ENCODE measurements around the gene STK33. TPM values are rescaled to one million over a fixed set of nuclear protein-coding genes. Genes with fewer than 3 reads are reported as not detected.

Gene STK33
- total RNA-seq, 2 donors from 2014 or later: 22.7 to 26.8 TPM

GRCh38 chr11:8624698-8625097 lies 30.7 kb upstream of the STK33 start:
- H3K4me3 Mint-ChIP-seq: no peak overlapping the region
- no peak overlapping the region for H3K4me3 ChIP-seq (ENCODE audit: low read length)
- peaks cover 3% of the 10 kb centered on the region for H3K36me3 ChIP-seq (ENCODE audit: control insufficient read depth, insufficient read depth, low read length)
- no peaks in the 10 kb centered on the region for H3K4me1 ChIP-seq (ENCODE audit: control insufficient read depth, insufficient read depth, low read length)
- H3K27ac Mint-ChIP-seq: no peak overlapping the region
- no peaks in the 10 kb centered on the region for H3K27me3 ChIP-seq (ENCODE audit: control insufficient read depth, insufficient read depth, low read length, poor library complexity, severe bottlenecking)
- peaks cover 2% of the 10 kb centered on the region for H3K4me1 Mint-ChIP-seq
- H3K36me3 Mint-ChIP-seq (ENCODE audit: low read depth): peaks cover 2% of the 10 kb centered on the region
- no peak overlapping the region for H3K27ac ChIP-seq (ENCODE audit: low read depth, low read length)
- no peak for TF ChIP-seq CTCF (conservative IDR thresholded peaks at IDR 0.05)
- no peak overlapping the region for H3K9ac ChIP-seq (ENCODE audit: extremely low read depth, low read length, poor library complexity, severe bottlenecking)
- no peaks in the 10 kb centered on the region for H3K9me3 Mint-ChIP-seq
- no peak for DNase-seq
- H3K27me3 Mint-ChIP-seq (ENCODE audit: insufficient read depth): no peaks in the 10 kb centered on the region
- no peaks in the 10 kb centered on the region for H3K9me3 ChIP-seq (ENCODE audit: control insufficient read depth, low read length)
- 95 to 100% methylated on average over 2 of the region's 2 CpGs for WGBS, 2 experiments (ENCODE audit: insufficient coverage in 1 of 2, insufficient read length in 1 of 2)

- Histone ChIP-seq H3K4me3 (ENCODE audit: low read length) (no peak overlapping the region), H3K4me1 (ENCODE audit: control insufficient read depth, insufficient read depth, low read length) (peaks cover 5% of the 10 kb centered on the region), H3K9ac (ENCODE audit: extremely low read depth, low read length, poor library complexity, severe bottlenecking) (no peak overlapping the region), H3K27ac (ENCODE audit: low read depth, low read length) (no peak overlapping the region), H3K9me3 (ENCODE audit: control insufficient read depth, low read length) (no peaks in the 10 kb centered on the region), H3K36me3 (ENCODE audit: control insufficient read depth, insufficient read depth, low read length) (peaks cover 3% of the 10 kb centered on the region), H3K27me3 (ENCODE audit: control insufficient read depth, insufficient read depth, low read length, poor library complexity, severe bottlenecking) (no peaks in the 10 kb centered on the region)
- DNase-seq: peak; percentile 18
- H3K36me3 Mint-ChIP-seq (ENCODE audit: low read depth): peaks cover 2% of the 10 kb centered on the region
- H3K4me1 Mint-ChIP-seq: peaks cover 9% of the 10 kb centered on the region
- no peak for TF ChIP-seq CTCF (conservative IDR thresholded peaks at IDR 0.05)
- H3K27me3 Mint-ChIP-seq (ENCODE audit: insufficient read depth): no peaks in the 10 kb centered on the region
- no peak overlapping the region for H3K27ac Mint-ChIP-seq
- 80% methylated on average over 4 of the region's 4 CpGs; no CpG with 5 or more reads in 1 of the 2 experiments for WGBS, 2 experiments (ENCODE audit: insufficient coverage in 1 of 2, insufficient read length in 1 of 2)
- no peak overlapping the region for H3K4me3 Mint-ChIP-seq
- H3K9me3 Mint-ChIP-seq: no peaks in the 10 kb centered on the region
These were observed 27.1 kb upstream of the STK33 start for GRCh38 chr11:8621147-8621546.

- no peaks in the 10 kb centered on the region for H3K9me3 ChIP-seq (ENCODE audit: control insufficient read depth, low read length)
- peaks cover 3% of the 10 kb centered on the region for H3K36me3 ChIP-seq (ENCODE audit: control insufficient read depth, insufficient read depth, low read length)
- no peaks in the 10 kb centered on the region for H3K27me3 ChIP-seq (ENCODE audit: control insufficient read depth, insufficient read depth, low read length, poor library complexity, severe bottlenecking)
- H3K4me3 Mint-ChIP-seq: no peak overlapping the region
- H3K4me1 ChIP-seq (ENCODE audit: control insufficient read depth, insufficient read depth, low read length): peaks cover 9% of the 10 kb centered on the region
- DNase-seq: peak; percentile 57
- 88 to 100% methylated on average over 1 to 2 of the region's 2 CpGs for WGBS, 2 experiments (ENCODE audit: insufficient coverage in 1 of 2, insufficient read length in 1 of 2)
- no peak overlapping the region for H3K9ac ChIP-seq (ENCODE audit: extremely low read depth, low read length, poor library complexity, severe bottlenecking)
- H3K27me3 Mint-ChIP-seq (ENCODE audit: insufficient read depth): peaks cover 3% of the 10 kb centered on the region
- no peaks in the 10 kb centered on the region for H3K9me3 Mint-ChIP-seq
- H3K27ac ChIP-seq (ENCODE audit: low read depth, low read length): no peak overlapping the region
- H3K27ac Mint-ChIP-seq: no peak overlapping the region
- no peaks in the 10 kb centered on the region for H3K36me3 Mint-ChIP-seq (ENCODE audit: low read depth)
- peaks cover 13% of the 10 kb centered on the region for H3K4me1 Mint-ChIP-seq
- TF ChIP-seq CTCF (conservative IDR thresholded peaks at IDR 0.05): no peak
- H3K4me3 ChIP-seq (ENCODE audit: low read length): no peak overlapping the region
These were observed 23.0 kb upstream of the STK33 start for GRCh38 chr11:8617063-8617462.

Data from endodermal cell (in vitro differentiated cells).